Kidney (tissue), 14 donors: Measurements from ENCODE around the gene ID2. TPM values are rescaled to one million over a fixed set of nuclear protein-coding genes. Genes with fewer than 3 reads are reported as not detected.

Experiments used
- DNase-seq, 5 donors: peaks; one replicate each; pipeline ENCODE4 v3.0.0-alpha.2; 2013 to 2020
- FAIRE-seq: peaks from 2 replicates; lab custom pipeline; 2012; peaks lifted over from hg19 to GRCh38; lab: Jason Lieb, UNC
- H3K27ac ChIP-seq, 2 donors: one replicate each; pipeline ENCODE4 v1.7.0; 2013; ENCODE audit warnings: low read depth in 2 of 2, low read length in 2 of 2, inconsistent platforms in 1 of 2
- H3K27me3 ChIP-seq: one replicate; pipeline ENCODE4 v1.7.1; 2013; ENCODE audit warnings: low read length, inconsistent platforms; ENCODE audit not compliant: control insufficient read depth, insufficient read depth
- H3K36me3 ChIP-seq, 3 donors: one replicate each; pipeline versions ENCODE4 v1.7.0 to v1.7.1; 2013; ENCODE audit warnings: low read length in 3 of 3, control low read depth in 1 of 3, inconsistent platforms in 1 of 3; ENCODE audit not compliant: insufficient read depth in 3 of 3, control insufficient read depth in 2 of 3
- H3K4me1 ChIP-seq, 3 donors: one replicate each; pipeline versions ENCODE4 v1.7.0 to v1.7.1; 2013; ENCODE audit warnings: low read length in 3 of 3, inconsistent platforms in 1 of 3, low read depth in 1 of 3; ENCODE audit not compliant: control insufficient read depth in 2 of 3, insufficient read depth in 2 of 3
- H3K4me3 ChIP-seq, 3 donors: one replicate each; pipeline versions ENCODE4 v1.7.0 to v1.8.1; 2013; ENCODE audit warnings: low read length in 3 of 3, control low read depth in 1 of 3, inconsistent platforms in 1 of 3
- H3K9ac ChIP-seq, 3 donors: one replicate each; pipeline versions ENCODE4 v1.7.0 to v1.7.1; 2013; ENCODE audit warnings: low read length in 3 of 3, control low read depth in 1 of 3, inconsistent platforms in 1 of 3
- H3K9me3 ChIP-seq, 3 donors: one replicate each; pipeline versions ENCODE4 v1.7.0 to v1.7.1; 2013; ENCODE audit warnings: low read length in 3 of 3, control low read depth in 1 of 3, inconsistent platforms in 1 of 3; ENCODE audit not compliant: control insufficient read depth in 2 of 3, insufficient read depth in 1 of 3
- CTCF ChIP-seq: IDR thresholded peaks from 3 replicates; pipeline ENCODE4 v1.5.1; 2012; ENCODE audit warnings: mild to moderate bottlenecking, moderate library complexity, borderline replicate concordance; ENCODE audit not compliant: insufficient read depth; ENCODE audit errors: extremely low read depth
- intact Hi-C: fragments of 100-400 bp; cut with DNase I; formaldehyde crosslinking; loops from one replicate; pipeline ENCODE4 v1.11.1; 2022
- polyA plus RNA-seq: library from polyadenylated mRNA; stranded (reverse); fragments of 350-450 nt; fragmentation: Illumina TruSeq; extraction: RNeasy Lipid Tissue Mini Kit (QIAGEN cat#74804); gene quantifications from one replicate; pipeline ENCODE4 v1.2.3, GENCODE V29; 2014; ENCODE audit warnings: low read depth, low replicate concordance; ENCODE audit not compliant: insufficient read depth
- total RNA-seq: library from RNA; stranded (reverse); fragmentation: NEBNext Ultra II Directional; extraction: Animal tissue kit (Norgen Biotek cat#: 25700); gene quantifications from one replicate; pipeline ENCODE4 v1.2.1, GENCODE V29; 2021
- donor health status: control.
- donor health status: control.
- donor health status: control.
- donor health status: control.
- donor health status: control.
- donor health status: DM: yes; HTN: yes; CAD: no.
- donor health status: Normal renal cell carcinoma (clear cell type).

ID2 gene
- total and polyA plus RNA-seq, 2 donors from 2014 or later, result 74.6 to 113 TPM

GRCh38 chr2:8704906-8705305 is 23.1 kb downstream of the ID2 start:
- Histone ChIP-seq H3K36me3 (no peaks in the 10 kb centered on the region), H3K4me3 (no peak overlapping the region), H3K27ac (no peak overlapping the region), H3K9ac (no peak overlapping the region), H3K4me1 (no peaks in the 10 kb centered on the region), H3K9me3 (no peaks in the 10 kb centered on the region), H3K27me3 (no peaks in the 10 kb centered on the region)
- intact Hi-C loops, result no loop called here
- no peak for DNase-seq
- FAIRE-seq, result no peak
- TF ChIP-seq CTCF, result no peak

GRCh38 chr2:8709611-8710010 is 27.8 kb downstream of the ID2 start:
- H3K9me3 ChIP-seq, result no peaks in the 10 kb centered on the region
- H3K9ac ChIP-seq, result no peak overlapping the region
- no peaks in the 10 kb centered on the region for H3K36me3 ChIP-seq
- H3K4me1 ChIP-seq, result no peaks in the 10 kb centered on the region
- H3K27ac ChIP-seq, result no peak overlapping the region
- TF ChIP-seq CTCF, result no peak
- no peaks in the 10 kb centered on the region for H3K27me3 ChIP-seq
- H3K4me3 ChIP-seq, result no peak overlapping the region
- no peak for FAIRE-seq
- intact Hi-C loops, result no loop called here
- no peak for DNase-seq

- no peak for DNase-seq
- H3K9ac ChIP-seq, result no peak overlapping the region
- H3K27me3 ChIP-seq, result no peaks in the 10 kb centered on the region
- H3K27ac ChIP-seq, result no peak overlapping the region
- intact Hi-C loops, result no loop called here
- H3K9me3 ChIP-seq, result no peaks in the 10 kb centered on the region
- TF ChIP-seq CTCF, result no peak
- no peak overlapping the region for H3K4me3 ChIP-seq
- H3K36me3 ChIP-seq, result no peaks in the 10 kb centered on the region
- FAIRE-seq, result no peak
- no peaks in the 10 kb centered on the region for H3K4me1 ChIP-seq
Observed at GRCh38 chr2:8710951-8711350, 29.1 kb downstream of the ID2 start.

GRCh38 chr2:8714283-8714682 is 32.4 kb downstream of the ID2 start:
- no peak for TF ChIP-seq CTCF
- no peak for FAIRE-seq
- Histone ChIP-seq H3K4me1 (no peaks in the 10 kb centered on the region), H3K9ac (no peak overlapping the region), H3K36me3 (no peaks in the 10 kb centered on the region), H3K27me3 (no peaks in the 10 kb centered on the region), H3K4me3 (no peak overlapping the region), H3K9me3 (no peaks in the 10 kb centered on the region), H3K27ac (no peak overlapping the region)
- intact Hi-C loops, result no loop called here
- DNase-seq, result no peak
